Brain pericyte (primary cell): ENCODE measurements around the gene OR2V1.
"Not testable (repeated sequence)": the region's sequence is repeated elsewhere in the genome, so short reads cannot be mapped to it uniquely, and the experiment has no call there.

ENCODE experiments used
- DNase-seq: peaks from one replicate; pipeline ENCODE4 v3.0.0-alpha.2; 2012; ENCODE audit warnings: low read depth, low spot score

Gene OR2V1, protein sequence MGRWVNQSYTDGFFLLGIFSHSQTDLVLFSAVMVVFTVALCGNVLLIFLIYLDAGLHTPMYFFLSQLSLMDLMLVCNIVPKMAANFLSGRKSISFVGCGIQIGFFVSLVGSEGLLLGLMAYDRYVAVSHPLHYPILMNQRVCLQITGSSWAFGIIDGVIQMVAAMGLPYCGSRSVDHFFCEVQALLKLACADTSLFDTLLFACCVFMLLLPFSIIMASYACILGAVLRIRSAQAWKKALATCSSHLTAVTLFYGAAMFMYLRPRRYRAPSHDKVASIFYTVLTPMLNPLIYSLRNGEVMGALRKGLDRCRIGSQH

DNA sequence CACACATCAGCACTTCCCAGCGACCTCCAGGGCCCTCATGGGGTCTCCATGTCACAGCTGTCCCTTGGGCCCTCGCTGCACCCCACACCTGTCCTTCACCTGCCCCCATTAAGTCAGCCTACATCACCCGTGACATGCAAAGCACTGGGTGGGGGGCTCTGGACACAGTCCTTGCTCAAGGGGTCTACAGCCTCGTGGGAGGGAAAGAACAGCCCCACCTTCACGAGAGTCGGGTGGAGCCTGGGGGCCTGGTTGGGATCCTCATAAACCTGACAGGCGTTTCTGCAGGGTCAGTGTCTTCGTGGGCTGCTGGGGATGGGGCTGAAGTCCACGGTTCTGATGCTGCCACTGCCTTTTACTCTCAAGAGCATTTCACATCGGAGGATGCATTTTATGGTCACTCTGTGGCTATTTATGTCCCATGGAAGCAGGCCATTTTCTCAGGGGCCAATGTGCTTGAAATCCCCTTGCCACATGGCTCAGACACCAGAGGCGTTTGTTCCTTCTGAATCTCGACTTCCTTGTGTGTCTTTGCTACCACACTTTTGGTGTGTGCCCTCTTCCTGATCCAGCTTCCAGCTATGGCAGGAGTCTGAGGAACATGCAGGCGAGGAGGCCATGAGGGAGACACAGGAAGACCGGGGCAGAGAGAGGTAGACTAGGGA, at the start of gene OR2V1:
Gene OR2V1, minus strand, starts transcription at position 338 of the 665 bp plus-strand sequence. CDS start 5,865 bp downstream, outside the sequence.
- DNase-seq, result no peak

DNA sequence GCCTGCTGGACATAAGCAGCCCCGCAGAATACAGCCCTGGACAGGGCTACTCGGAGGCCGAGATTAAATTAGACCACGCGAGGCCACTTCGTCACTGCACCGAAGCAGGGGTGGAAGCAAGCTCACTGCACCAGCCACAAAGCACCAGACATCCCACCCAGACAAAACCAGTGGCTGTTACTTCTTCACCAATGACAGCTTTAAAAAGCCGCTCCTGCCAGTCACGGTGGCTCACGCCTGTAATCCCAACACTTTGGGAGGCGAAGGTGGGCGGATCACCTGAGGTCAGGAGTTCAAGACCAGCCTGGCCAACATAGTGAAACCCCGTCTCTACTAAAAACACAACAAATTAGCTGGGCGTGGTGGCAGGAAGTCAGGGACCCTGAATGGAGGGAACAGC, 46.6 kb upstream of the OR2V1 start:
- DNase-seq, result not testable (repeated sequence)

DNA sequence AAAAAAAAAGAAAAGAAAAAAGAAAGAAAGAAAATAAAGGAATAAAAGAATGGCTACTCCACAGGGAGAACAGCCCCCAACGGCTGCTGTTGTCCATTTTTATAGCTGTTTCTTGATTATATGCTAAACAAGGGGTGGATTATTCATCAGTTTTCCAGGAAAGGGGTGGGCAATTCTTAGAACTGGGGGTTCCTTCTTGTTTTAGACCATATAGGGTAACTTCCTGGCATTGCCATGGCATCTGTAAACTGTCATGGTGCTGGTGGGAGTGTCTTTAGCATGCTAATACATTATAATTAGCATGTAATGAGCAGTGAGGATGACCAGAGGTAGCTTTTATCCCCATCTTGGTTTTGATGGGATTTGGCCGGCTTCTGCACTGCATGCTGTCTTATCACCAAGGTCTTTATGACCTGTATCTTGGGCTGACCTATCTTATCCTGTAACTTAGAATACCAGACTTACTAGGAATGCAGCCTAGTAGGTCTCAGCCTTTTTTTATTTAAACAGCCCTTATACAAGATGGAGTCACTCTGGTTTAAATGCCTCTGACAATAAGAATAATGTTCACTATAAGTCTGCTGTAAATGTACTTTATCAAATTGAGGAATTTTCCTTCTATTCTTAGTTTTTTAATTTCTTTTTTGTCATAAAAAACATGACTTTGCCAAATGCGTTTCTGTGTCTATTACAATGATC, 45.4 kb upstream of the OR2V1 start:
- DNase-seq, result no peak

DNA sequence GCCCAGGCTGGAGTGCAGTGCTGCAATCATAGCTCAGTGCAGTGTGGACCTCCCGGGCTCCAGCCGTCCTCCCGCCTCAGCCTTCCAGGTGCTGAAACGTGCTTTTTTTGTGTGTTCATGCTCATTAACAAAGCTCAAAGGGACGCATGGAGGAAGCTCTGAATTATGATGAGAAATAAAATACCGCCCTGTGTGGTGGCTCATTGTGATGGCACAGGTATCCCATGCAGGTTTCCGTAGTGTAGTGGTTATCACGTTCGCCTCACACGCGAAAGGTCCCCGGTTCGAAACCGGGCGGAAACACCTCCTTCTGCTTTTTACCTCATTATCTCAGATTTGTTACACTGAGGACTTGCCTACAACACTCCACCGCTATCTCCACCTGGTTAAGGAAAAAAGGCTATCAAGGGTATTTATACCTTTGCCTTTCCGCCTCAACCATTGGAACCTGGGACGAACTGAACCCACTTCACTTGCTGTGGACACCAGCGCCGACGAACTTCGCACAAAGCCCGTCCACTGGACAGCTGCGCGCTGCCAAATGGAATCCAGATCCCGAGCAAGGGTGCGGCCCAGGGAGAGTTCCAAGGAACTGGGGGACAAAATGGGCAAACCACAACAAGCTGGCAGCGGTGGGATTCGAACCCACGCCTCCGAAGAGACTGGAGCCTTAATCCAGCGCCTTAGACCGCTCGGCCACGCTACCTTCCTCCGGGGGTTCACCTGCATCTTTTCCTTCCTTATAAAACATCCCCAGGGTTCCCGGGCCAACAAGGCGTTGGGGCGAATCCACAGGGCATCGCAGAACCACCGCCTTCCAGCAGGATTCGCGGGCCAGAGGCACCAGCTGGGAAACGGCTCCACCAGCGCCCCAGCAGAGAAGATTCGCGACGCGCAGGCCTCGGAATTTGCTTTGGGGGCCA, 42.7 kb upstream of the OR2V1 start:
- no peak for DNase-seq

DNA sequence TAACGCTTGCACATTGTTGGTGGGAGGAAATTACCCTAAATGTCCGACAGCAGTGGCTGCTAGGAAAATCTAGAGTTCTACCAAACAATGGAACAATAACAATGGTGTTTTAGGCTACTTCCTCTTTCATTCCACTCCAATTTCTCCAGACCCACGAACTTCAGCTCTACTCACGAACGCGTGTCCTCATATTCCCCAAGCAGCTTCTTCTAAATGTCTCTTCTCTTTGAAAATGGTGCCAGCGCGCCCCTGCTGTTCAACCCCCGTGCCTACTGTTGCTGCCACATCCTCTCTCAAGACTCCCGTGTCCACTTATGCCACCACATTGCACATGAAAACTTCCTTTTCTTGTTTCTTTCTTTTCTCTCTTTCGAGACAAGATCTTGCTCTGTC, 42.1 kb upstream of the OR2V1 start:
- DNase-seq, result no peak

DNA sequence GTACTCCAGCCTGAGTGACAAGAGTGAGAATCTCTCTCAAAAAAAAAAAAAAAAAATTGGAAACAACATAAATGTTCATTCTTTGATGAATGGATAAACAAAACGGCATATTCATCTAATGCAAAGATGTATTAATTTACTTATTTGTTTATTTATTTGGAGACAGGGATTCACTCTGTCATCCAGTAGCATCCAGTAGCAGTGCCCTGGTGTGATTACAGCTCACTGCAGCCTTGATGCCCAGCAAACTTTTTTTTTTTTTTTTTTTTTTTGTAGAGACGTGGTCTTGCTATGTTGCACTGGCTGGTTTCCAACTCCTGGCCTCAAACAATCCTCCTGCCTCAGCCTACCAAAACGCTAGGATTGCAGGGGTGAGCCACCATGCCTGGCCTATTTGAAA, 40.8 kb upstream of the OR2V1 start:
- DNase-seq, result no peak

DNA sequence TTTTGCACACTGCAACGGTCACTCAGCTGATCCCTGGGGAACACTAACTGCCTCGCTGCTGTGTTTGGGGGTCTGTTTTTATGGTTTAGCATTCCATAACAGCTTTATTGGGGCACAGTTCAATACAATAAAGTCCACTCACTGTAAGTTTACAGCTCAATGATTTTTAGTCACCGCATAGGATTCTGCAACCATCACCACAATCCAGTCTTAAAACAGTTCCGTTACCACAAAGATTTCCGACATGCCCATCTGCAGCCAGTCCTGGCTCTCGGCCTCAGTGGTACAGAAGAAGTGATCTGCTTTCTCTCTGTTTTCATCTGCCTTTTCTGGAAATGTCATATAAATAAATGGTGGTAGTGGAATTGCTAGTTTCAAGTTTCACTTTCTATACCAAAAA, 40.0 kb upstream of the OR2V1 start:
- no peak for DNase-seq

DNA sequence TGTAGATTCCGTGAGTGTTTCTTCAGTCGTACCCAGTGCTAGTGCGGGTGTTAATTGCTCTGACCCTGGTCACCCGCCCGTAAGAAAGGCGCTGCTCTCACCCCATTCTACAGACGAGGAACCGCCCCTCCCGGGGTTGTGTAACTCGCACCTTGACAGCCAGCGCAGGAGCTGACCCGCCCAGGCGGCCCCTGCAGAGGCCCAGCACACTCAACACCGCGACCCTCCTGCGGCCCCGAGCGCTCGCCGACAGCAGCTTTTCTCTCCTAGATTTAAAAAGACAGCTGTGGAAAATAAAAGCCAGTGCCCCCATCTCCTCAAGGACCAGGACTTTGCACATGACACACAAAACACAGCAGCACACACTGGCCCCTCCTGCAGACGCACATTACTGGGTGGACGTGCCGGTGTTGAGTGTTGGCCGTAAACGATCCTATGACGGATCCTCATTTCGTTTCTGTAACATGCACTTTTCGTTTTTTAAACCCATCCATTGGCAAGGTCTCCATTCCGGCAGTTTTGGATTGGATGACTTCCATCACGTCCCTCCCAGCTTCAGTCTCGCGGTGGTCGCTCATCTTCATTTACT, 39.4 kb upstream of the OR2V1 start:
- no peak for DNase-seq

DNA sequence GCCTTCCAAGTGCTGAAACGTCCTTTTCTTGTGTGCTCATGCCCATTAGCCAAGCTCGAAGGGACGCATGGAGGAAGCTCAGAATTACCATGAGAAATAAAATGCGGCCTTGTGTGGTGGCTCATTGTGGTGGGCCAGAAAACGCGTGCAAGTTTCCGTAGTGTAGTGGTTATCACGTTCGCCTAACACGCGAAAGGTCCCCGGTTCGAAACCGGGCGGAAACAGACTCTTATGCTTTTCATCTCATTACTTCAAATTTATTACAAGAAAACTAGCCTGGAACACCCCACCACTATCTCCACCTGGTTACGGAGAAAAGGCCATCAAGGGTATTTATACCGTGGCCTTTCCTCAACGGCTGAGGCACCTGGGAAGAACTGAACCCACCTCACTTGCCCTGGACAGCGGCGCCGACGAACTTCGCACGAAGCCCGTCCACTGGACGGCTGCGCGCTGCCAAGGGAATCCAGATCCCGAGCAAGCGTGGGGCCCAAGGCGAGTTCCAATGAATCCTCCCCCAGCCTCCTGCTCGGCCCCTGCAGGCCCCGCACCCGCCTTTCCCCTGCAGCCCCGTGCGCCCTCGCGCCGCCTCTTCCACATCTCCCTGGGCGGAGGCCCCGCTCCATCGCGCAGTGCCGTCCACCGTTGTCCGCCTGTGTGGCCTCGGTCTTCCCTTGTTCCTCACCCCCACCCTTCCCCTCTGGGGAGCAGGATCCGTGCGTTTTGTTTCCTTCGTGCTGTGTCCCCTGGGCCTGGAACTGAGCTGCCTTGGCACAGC, 38.7 kb upstream of the OR2V1 start:
- DNase-seq, result not testable (repeated sequence)

DNA sequence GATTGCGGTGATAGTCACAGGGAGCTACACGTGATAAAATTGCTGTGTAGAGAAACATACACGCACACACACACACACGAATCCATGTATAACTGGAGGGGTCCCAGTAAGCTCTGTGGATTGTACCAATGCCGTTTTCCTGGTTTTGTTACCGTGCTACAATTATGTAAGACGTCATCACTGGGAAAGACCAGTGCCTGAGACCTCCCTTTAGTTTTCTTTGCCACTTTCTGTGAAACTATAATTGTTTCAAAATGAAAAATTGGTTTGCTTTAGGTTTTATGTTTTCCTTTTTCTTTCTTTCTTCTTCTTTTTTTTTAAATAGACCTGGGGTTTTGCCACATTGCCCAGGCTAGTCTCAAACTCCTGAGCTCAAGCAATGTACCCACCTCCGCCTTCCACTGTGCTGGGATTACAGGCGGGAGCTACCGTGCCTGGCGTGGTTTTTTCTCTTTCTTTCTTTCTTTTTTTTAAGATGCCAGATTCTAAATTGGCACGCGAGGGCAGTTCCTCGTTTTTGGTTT, 37.7 kb upstream of the OR2V1 start:
- no peak for DNase-seq

DNA sequence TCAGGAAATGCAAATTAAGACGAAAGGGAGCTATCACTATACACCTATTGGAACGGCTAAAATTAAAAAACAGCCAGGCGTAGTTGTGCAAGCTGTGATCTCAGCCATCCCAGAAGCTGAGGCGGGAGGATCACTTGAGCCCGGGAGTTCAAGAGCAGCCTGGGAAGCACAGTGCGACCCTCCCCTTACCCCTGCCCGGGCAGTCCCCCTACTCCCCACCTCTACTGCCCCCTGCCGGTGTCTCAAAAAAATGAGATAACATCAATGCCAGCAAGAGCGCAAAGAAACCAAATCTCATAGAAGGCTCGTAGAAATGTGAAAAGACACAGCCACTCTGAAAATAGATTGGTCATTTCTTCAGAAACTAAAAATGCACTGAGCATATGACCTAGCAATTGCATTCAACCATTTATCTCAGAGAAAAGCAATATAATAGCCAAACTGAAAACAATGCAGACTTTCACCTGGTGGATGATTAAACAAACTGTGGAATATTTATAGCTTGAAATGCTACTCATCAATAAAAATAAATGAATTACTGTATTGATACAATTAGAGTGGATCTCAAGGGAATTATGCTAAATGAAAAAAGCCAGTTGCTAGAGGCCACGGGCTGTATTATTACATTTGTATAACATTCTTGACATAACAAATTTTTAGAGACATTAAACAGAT, 37.0 kb upstream of the OR2V1 start:
- DNase-seq, result no peak

DNA sequence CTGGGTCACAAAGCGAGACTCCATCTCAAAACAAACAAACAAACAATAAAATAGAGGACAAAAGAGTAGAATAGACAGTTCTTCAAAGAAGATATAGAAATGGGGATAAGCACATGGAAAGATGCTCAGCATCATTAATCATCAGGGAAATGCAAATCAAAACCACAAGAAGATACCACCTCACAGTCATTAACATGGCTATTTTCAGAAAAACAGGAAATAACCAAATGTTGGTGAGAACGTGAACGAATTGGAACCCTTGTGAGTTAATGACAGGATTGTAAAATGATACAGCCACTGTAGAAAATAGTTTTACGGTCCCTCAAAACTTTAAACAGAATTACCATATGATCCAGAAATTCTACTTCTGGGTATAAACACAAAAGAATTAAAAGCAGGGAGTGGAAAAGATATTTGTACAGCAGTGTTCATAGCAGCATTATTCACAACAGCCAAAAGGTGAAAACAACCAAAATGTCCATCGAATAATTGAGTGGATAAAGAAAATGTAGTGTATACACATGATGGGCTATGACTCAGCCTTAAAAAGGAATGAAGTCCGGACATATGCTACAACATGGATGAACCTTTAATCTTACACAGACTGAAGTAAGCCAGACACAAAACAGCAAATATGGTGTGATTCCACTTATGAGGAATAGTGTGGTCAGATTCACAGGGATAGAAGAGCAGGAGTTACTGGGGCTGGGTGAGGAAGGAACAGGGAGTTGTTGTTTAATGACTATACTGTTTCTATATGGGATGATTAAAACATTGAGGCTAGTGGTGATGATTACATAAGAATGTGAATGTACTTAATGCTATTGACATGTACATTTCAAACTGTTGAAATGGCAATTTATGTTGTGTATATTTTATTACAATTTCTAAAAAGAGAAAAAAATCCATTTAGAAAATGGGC, 36.1 kb upstream of the OR2V1 start:
- DNase-seq, result no peak

DNA sequence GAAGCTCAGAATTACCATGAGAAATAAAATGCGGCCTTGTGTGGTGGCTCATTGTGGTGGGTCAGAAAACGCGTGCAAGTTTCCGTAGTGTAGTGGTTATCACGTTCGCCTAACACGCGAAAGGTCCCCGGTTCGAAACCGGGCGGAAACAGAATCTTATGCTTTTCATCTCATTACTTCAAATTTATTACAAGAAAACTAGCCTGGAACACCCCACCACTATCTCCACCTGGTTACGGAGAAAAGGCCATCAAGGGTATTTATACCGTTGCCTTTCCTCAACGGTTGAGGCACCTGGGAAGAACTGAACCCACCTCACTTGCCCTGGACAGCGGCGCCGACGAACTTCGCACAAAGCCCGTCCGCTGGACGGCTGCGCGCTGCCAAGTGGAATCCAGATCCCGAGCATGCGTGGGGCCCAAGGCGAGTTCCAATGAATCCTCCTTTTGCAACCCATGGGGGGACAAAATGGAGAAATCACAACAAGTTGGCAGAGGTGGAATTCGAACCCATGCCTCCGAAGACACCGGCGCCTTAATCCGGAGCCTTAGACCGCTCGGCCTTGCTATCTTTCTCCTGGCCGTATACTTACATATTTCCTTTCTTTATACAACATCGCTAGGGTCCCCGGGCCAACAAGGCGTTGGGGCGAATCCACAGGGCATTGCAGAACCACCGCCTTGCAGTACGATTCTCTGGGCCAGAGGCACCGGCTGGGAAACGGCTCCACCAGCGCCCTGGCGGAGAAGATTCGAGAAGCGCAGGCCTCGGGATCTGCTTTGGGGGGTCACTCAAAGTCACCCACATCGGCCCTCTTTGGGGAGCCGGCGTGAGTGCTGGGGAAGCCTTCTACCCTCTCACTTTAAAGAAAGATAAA, 33.3 kb upstream of the OR2V1 start:
- DNase-seq, result no peak

DNA sequence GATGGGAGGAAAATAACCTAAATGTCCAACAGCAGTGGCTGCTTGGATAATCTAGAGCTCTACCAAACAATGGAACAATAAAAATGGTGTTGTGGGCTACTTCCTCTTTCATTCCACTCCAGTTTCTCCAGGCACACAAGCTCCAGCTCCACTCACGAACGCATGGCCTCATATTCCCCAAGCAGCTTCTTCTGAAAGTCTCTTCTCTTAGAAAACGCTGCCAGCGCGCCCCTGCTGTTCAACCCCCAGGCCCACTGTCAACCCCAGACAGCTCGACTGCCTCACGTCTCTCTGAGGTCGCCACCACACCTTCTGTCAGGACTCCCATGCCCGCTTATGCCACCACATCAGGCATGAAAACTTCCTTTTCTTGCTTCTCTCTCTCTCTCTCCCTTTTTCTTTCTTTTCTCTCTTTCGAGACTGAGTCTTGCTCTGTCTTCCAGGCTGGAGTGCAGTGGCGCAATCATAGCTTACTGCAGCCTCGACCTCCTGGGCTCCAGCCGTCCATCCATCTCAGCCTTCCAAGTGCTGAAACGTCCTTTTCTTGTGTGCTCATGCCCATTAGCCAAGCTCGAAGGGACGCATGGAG, 32.6 kb upstream of the OR2V1 start:
- no peak for DNase-seq

DNA sequence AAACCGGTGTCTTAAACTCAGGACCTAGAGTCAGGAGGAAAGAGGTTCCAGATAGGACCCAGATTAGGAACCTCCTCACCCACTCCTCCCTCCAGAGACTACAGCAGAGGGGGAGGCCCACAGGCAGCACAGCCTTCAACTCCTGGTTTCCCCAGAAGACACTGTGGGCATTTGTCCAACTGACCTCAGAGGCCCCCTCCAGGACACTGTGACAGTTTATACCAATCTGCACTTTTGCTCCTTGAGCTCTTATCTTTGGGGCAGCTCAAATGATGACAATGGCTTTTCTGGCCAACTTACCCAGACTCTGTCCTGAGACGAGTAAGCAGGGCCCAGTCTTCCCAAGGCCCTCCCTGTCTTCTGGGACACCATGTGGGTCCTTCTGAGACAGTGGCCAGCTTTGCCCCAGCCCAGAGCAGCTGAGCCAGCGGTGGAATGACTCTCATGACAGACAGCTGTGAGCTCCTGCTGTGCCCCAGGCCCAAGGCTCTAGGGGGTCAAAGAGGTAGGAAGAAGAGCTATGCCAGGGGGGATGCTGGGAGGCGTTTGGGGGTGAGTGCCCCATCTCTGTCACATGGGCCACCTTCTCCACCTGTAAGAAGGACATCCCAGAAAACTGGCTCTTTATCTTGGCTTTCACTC, 30.7 kb upstream of the OR2V1 start:
- DNase-seq, result no peak

DNA sequence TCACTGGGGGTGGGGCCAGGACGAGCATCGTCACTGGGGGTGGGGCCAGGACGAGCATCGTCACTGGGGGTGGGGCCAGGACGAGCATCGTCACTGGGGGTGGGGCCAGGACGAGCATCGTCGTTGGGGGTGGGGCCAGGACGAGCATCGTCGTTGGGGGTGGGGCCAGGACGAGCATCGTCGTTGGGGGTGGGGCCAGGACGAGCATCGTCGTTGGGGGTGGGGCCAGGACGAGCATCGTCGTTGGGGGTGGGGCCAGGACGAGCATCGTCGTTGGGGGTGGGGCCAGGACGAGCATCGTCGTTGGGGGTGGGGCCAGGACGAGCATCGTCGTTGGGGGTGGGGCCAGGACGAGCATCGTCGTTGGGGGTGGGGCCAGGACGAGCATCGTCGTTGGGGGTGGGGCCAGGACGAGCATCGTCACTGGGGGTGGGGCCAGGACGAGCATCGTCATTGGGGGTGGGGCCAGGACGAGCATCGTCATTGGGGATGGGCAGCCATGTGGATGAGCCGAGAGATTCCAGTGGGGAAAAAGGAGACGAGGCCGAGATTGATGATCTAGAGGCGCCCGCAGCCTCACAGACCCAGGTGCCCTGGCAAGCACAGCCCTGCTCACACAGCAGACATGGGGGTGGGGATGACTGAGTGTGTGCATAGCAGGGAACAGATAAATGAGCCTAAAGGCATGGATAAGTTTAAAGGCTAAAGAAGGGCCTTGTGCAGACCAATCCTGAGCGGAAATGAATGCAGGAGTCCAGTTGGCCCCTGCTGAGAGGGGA, 30.0 kb upstream of the OR2V1 start:
- DNase-seq, result not testable (repeated sequence)
